ENCODE measurements around the gene ADAMTS7.
"Not testable (repeated sequence)": the region's sequence is repeated elsewhere in the genome, so short reads cannot be mapped to it uniquely, and the experiment has no call there.

Gene ADAMTS7

GRCh38 chr15:78755900-78756591 lies 55.2 kb downstream of the ADAMTS7 start:
- DNase-seq (ENCODE audit: low read depth), result peak; percentile 56
- not testable (repeated sequence) for H3K4me3 ChIP-seq (ENCODE audit: low read length)
- TF ChIP-seq CTCF (conservative IDR thresholded peaks at IDR 0.05; ENCODE audit: low read length), result peak; percentile 31

GRCh38 chr15:78754637-78755280 lies 56.5 kb downstream of the ADAMTS7 start:
- not testable (repeated sequence) for H3K4me3 ChIP-seq (ENCODE audit: low read length); DNase-seq (ENCODE audit: low read depth)

- not testable (repeated sequence) for DNase-seq (ENCODE audit: low read depth); H3K4me3 ChIP-seq (ENCODE audit: low read length)
Measured at GRCh38 chr15:78753751-78754535, 57.3 kb downstream of the ADAMTS7 start.

GRCh38 chr15:78753359-78753659 lies 58.0 kb downstream of the ADAMTS7 start:
- not testable (repeated sequence) for DNase-seq (ENCODE audit: low read depth); H3K4me3 ChIP-seq (ENCODE audit: low read length)

GRCh38 chr15:78752492-78753358 lies 58.5 kb downstream of the ADAMTS7 start:
- no peak overlapping the region for H3K4me3 ChIP-seq (ENCODE audit: low read length)
- TF ChIP-seq CTCF (conservative IDR thresholded peaks at IDR 0.05; ENCODE audit: low read length), result no peak
- no peak for DNase-seq (ENCODE audit: low read depth)

GRCh38 chr15:78751602-78751979 lies 59.7 kb downstream of the ADAMTS7 start:
- TF ChIP-seq CTCF (conservative IDR thresholded peaks at IDR 0.05; ENCODE audit: low read length), result no peak
- no peak overlapping the region for H3K4me3 ChIP-seq (ENCODE audit: low read length)
- no peak for DNase-seq (ENCODE audit: low read depth)

GRCh38 chr15:78750974-78751601 lies 60.2 kb downstream of the ADAMTS7 start:
- TF ChIP-seq CTCF (conservative IDR thresholded peaks at IDR 0.05; ENCODE audit: low read length), result peak; percentile 65
- peak; percentile 84 for DNase-seq (ENCODE audit: low read depth)
- H3K4me3 ChIP-seq (ENCODE audit: low read length), result not testable (repeated sequence)

- TF ChIP-seq CTCF (conservative IDR thresholded peaks at IDR 0.05; ENCODE audit: low read length), result no peak
- H3K4me3 ChIP-seq (ENCODE audit: low read length), result no peak overlapping the region
- no peak for DNase-seq (ENCODE audit: low read depth)
Measured at GRCh38 chr15:78750566-78750965, 60.7 kb downstream of the ADAMTS7 start.

All from AG10803 (cell line).